Chondrocyte (in vitro differentiated cells): ENCODE measurements around the gene EPS8. TPM values are rescaled to one million over a fixed set of nuclear protein-coding genes. Genes with fewer than 3 reads are reported as not detected.

Source experiments
- DNase-seq: peaks from one replicate; pipeline ENCODE4 v3.0.0; 2021; ENCODE audit warnings: mixed read lengths, low spot score
- H3K27ac Mint-ChIP-seq: one replicate; pipeline ENCODE4 v1.8.0; 2021; ENCODE audit warnings: mild to moderate bottlenecking, moderate library complexity, mixed read lengths; ENCODE audit not compliant: unreplicated experiment
- H3K27me3 Mint-ChIP-seq: 2 replicates; pipeline ENCODE4 v1.8.0; 2021; ENCODE audit warnings: low read depth, mixed read lengths
- H3K36me3 Mint-ChIP-seq: 2 replicates; pipeline ENCODE4 v1.8.0; 2021; ENCODE audit warnings: low read depth, mixed read lengths
- H3K4me1 Mint-ChIP-seq: 2 replicates; pipeline ENCODE4 v1.8.0; 2021; ENCODE audit warnings: low read depth, mild to moderate bottlenecking, mixed read lengths
- H3K4me3 Mint-ChIP-seq: one replicate; pipeline ENCODE4 v1.8.0; 2021; ENCODE audit warnings: mild to moderate bottlenecking, moderate library complexity, mixed read lengths; ENCODE audit not compliant: unreplicated experiment
- H3K9me3 Mint-ChIP-seq: 2 replicates; pipeline ENCODE4 v1.8.0; 2021; ENCODE audit warnings: low read depth, mixed read lengths
- total RNA-seq: library from RNA; stranded (reverse); gene quantifications from 3 replicates; pipeline ENCODE4 v1.2.1, GENCODE V29; 2021
- TF ChIP-seq, protein P1 (sequence below): fragments of 200-600 bp; sonication (generic); IDR thresholded peaks from 2 replicates; pipeline ENCODE4 v1.5.0; 2021; ENCODE audit warnings: antibody characterized with exemption, mild to moderate bottlenecking, moderate library complexity

The EPS8 gene
- total RNA-seq, 1 donor from 2014 or later: 114 TPM

GRCh38 chr12:15786772-15787171, 2.4 kb downstream of the EPS8 start:
- TF ChIP-seq, protein P1, sequence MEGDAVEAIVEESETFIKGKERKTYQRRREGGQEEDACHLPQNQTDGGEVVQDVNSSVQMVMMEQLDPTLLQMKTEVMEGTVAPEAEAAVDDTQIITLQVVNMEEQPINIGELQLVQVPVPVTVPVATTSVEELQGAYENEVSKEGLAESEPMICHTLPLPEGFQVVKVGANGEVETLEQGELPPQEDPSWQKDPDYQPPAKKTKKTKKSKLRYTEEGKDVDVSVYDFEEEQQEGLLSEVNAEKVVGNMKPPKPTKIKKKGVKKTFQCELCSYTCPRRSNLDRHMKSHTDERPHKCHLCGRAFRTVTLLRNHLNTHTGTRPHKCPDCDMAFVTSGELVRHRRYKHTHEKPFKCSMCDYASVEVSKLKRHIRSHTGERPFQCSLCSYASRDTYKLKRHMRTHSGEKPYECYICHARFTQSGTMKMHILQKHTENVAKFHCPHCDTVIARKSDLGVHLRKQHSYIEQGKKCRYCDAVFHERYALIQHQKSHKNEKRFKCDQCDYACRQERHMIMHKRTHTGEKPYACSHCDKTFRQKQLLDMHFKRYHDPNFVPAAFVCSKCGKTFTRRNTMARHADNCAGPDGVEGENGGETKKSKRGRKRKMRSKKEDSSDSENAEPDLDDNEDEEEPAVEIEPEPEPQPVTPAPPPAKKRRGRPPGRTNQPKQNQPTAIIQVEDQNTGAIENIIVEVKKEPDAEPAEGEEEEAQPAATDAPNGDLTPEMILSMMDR: no peak
- peak overlapping the region; percentile 83 for H3K4me3 Mint-ChIP-seq
- H3K4me1 Mint-ChIP-seq: peaks cover 59% of the 10 kb centered on the region
- H3K9me3 Mint-ChIP-seq: no peaks in the 10 kb centered on the region
- H3K27ac Mint-ChIP-seq: peak overlapping the region; percentile 94
- peaks cover 5% of the 10 kb centered on the region for H3K36me3 Mint-ChIP-seq
- no peaks in the 10 kb centered on the region for H3K27me3 Mint-ChIP-seq
- no peak for DNase-seq

- Mint-ChIP-seq H3K27ac (peak overlapping the region; percentile 92), H3K4me3 (peak overlapping the region; percentile 31)
- TF ChIP-seq, protein P1: no peak
Observed at GRCh38 chr12:15783288-15783687, 5.9 kb downstream of the EPS8 start.

DNA sequence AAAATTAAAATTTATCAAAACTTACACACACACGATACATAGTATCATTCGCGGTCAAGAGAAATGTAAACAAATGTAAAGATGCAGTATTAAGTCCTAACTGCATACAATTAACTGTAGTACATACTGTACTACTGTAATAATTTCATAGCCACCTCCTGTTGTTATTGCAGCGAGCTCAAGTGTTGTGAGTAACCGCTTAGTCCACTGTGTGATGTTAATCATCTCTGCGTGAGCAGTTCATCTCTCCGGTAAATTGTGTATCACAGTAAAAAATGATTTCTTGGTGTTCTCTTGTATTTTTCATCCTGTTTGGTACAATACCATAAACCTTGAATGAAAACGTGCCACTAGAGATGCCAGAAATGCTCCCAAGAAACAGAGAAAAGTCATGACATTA, 6.5 kb downstream of the EPS8 start:
- Mint-ChIP-seq H3K9me3 (no peaks in the 10 kb centered on the region), H3K4me1 (peaks cover 88% of the 10 kb centered on the region), H3K27ac (peak overlapping the region; percentile 92), H3K4me3 (peak overlapping the region; percentile 37), H3K36me3 (peaks cover 5% of the 10 kb centered on the region), H3K27me3 (no peaks in the 10 kb centered on the region)
- TF ChIP-seq, protein P1: no peak
- no peak for DNase-seq

More at GRCh38 chr12:15783288-15783687, 5.9 kb downstream of the EPS8 start:
- no peaks in the 10 kb centered on the region for H3K9me3 Mint-ChIP-seq
- no peaks in the 10 kb centered on the region for H3K27me3 Mint-ChIP-seq
- no peak for DNase-seq
- peaks cover 83% of the 10 kb centered on the region for H3K4me1 Mint-ChIP-seq
- H3K36me3 Mint-ChIP-seq: peaks cover 6% of the 10 kb centered on the region

- peaks cover 94% of the 10 kb centered on the region for H3K4me1 Mint-ChIP-seq
- no peaks in the 10 kb centered on the region for H3K9me3 Mint-ChIP-seq
- H3K4me3 Mint-ChIP-seq: no peak overlapping the region
- peaks cover 3% of the 10 kb centered on the region for H3K36me3 Mint-ChIP-seq
- no peak for DNase-seq
- TF ChIP-seq, protein P1: no peak
- no peaks in the 10 kb centered on the region for H3K27me3 Mint-ChIP-seq
- H3K27ac Mint-ChIP-seq: peak overlapping the region; percentile 93
Observed at GRCh38 chr12:15779925-15780324, 9.3 kb downstream of the EPS8 start.

- Mint-ChIP-seq H3K4me3 (no peak overlapping the region), H3K9me3 (no peaks in the 10 kb centered on the region), H3K27me3 (no peaks in the 10 kb centered on the region), H3K4me1 (peaks cover 86% of the 10 kb centered on the region), H3K27ac (no peak overlapping the region), H3K36me3 (peaks cover 3% of the 10 kb centered on the region)
- TF ChIP-seq, protein P1: no peak
- DNase-seq: no peak
Observed at GRCh38 chr12:15778126-15778525, 11.1 kb downstream of the EPS8 start.
